GM19455 (cell line): Measurements from ENCODE around the gene CLINT1.

Source experiments
- ATAC-seq: cut with Tn5 transposase; IDR thresholded peaks from one replicate; pipeline ENCODE4 v1.9.1; 2021; ENCODE audit not compliant: unreplicated experiment

Gene CLINT1

GRCh38 chr5:157821822-157822622 is 36.9 kb downstream of the CLINT1 start:
- no peak for ATAC-seq

GRCh38 chr5:157821405-157821804 is 37.5 kb downstream of the CLINT1 start:
- ATAC-seq, result no peak

GRCh38 chr5:157820593-157821252 is 38.2 kb downstream of the CLINT1 start:
- ATAC-seq, result no peak

GRCh38 chr5:157819502-157820115 is 39.3 kb downstream of the CLINT1 start:
- no peak for ATAC-seq

- no peak for ATAC-seq
These were observed 40.6 kb downstream of the CLINT1 start for GRCh38 chr5:157818368-157818767.

GRCh38 chr5:157817928-157818327 is 41.0 kb downstream of the CLINT1 start:
- ATAC-seq, result no peak

GRCh38 chr5:157817387-157817702 is 41.6 kb downstream of the CLINT1 start:
- no peak for ATAC-seq

- ATAC-seq, result no peak
These were observed 42.1 kb downstream of the CLINT1 start for GRCh38 chr5:157816682-157817386.

- ATAC-seq, result no peak
These were observed 46.9 kb downstream of the CLINT1 start for GRCh38 chr5:157812086-157812485.

GRCh38 chr5:157808043-157808442 is 50.9 kb downstream of the CLINT1 start:
- ATAC-seq, result no peak

GRCh38 chr5:157802736-157803135 is 56.2 kb downstream of the CLINT1 start:
- ATAC-seq, result no peak

- no peak for ATAC-seq
These were observed 58.8 kb downstream of the CLINT1 start for GRCh38 chr5:157800137-157800536.

- no peak for ATAC-seq
These were observed 59.4 kb downstream of the CLINT1 start for GRCh38 chr5:157799578-157799977.

- ATAC-seq, result no peak
These were observed 65.6 kb downstream of the CLINT1 start for GRCh38 chr5:157793301-157793700.

- ATAC-seq, result no peak
These were observed 73.1 kb downstream of the CLINT1 start for GRCh38 chr5:157785801-157786200.

GRCh38 chr5:157779221-157779620 is 79.7 kb downstream of the CLINT1 start:
- ATAC-seq, result no peak

- no peak for ATAC-seq
These were observed 80.7 kb downstream of the CLINT1 start for GRCh38 chr5:157778121-157778805.

- ATAC-seq, result no peak
These were observed 86.8 kb downstream of the CLINT1 start for GRCh38 chr5:157772127-157772526.

- ATAC-seq, result no peak
These were observed 88.3 kb downstream of the CLINT1 start for GRCh38 chr5:157770665-157771064.

GRCh38 chr5:157767689-157768088 is 91.3 kb downstream of the CLINT1 start:
- ATAC-seq, result no peak

GRCh38 chr5:157766902-157767301 is 92.0 kb downstream of the CLINT1 start:
- ATAC-seq, result no peak
